GM19372 (cell line): ENCODE data around the gene ABHD5.

Source experiments
- ATAC-seq: cut with Tn5 transposase; IDR thresholded peaks from one replicate; pipeline ENCODE4 v1.9.1; 2021; ENCODE audit warnings: mild to moderate bottlenecking, low read depth, moderate library complexity; ENCODE audit not compliant: unreplicated experiment

Gene ABHD5

DNA sequence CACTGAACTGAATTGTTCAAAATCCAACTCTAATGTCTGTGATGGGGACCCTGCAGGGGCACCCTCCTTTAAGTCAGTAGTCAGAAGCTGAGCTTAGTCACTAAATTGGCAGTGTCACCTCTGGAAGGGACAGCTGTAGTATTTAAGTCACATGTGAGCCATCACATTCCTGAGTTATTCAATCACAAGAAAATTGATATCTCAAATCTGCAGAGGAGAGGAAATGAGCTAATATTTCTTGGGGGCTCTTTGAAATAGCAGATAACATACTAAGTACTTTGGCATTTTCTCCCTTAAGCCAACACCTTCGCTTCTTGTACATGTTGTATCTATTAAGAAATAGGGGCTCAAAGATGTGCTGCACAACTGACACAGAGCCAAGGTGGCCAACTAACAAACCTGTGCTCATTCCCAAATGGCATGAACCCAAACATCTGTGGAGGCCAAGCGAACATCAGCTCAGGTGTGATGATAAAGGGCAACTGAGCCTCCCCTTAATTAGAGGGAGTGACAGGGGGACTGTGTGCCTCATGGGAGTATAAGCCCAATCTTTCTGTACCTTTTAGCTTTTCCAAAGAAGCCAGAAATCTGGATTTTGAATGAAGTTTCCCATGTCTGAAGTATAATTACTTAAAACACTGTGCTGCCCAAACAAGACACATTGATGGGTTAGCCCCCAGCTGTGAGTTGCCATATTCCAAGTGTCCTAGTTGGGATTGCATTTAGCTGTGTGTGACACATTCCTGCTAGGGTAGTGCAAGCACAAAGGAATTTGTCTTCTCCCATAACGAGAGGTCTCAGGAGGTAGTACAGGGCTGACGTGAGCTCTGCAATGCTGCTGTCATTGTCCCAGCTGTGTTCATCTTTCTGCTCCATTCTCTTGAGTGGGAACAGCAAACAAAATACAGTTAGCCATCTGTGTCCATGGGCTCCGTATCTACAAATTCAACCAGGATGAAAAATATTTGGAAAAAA is 63.3 kb downstream of the ABHD5 start:
- no peak for ATAC-seq

DNA sequence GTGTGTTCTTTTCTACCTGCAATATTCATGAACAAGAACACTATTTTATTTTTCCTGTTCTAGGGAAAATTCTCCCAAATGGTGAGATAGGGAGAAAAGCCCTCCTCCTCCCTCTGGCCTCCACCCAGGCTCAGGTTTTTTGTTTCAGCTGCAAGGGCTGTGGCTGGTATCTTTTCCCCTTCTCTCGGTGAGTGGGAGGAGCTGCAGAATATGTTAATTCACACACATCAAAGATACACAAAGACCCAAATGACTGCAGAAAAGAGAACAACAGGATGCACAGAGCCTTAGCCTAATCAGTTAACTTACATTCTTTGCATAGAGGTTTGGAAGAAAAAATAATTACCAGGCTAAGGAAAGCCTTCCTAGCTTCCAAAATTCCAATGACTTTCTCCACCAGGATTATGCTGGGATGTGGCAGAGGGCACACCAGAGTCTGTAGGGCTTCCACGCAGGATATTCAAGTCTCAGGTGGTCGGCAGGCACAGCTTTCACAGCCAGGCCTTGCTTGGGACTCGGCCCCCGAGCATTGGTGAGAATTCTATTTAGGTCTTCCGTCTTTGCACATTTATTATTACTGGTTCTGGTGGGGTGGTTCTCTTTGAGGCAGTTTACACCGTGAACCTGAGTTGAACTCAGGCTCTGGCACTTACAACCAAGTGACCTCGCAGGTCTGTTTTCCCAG is 64.9 kb downstream of the ABHD5 start:
- ATAC-seq: no peak

DNA sequence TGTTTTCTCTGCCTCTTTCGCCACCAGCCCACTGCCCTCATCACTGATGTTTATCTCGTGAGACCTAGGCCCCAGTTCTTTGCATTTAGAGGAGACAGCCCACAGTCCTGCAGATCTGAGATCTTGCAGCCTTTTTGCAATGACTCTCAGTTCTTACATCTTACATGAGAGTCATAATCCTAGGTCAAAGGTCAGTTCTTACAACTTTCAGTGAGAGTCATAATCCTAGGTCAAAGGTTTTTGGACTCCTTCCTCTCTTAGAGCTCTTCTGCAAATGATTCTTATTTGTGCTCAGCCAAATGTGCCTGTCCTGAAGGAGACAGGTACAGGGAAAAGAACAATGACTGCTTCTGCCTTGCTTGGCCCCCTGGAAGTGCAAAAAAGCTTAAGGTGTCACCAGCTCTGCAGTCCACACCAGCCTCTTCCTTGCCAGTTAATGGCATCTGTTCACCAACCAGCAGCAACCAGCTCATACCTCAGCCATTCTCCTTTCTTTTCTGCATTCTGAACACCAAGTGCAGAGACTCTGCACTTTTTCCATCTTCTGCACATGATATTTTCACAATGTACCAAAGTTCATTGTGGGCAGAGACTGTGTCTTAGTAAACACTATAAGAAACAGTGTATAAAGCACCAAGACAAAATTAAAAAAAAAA is 67.1 kb downstream of the ABHD5 start:
- ATAC-seq: no peak

DNA sequence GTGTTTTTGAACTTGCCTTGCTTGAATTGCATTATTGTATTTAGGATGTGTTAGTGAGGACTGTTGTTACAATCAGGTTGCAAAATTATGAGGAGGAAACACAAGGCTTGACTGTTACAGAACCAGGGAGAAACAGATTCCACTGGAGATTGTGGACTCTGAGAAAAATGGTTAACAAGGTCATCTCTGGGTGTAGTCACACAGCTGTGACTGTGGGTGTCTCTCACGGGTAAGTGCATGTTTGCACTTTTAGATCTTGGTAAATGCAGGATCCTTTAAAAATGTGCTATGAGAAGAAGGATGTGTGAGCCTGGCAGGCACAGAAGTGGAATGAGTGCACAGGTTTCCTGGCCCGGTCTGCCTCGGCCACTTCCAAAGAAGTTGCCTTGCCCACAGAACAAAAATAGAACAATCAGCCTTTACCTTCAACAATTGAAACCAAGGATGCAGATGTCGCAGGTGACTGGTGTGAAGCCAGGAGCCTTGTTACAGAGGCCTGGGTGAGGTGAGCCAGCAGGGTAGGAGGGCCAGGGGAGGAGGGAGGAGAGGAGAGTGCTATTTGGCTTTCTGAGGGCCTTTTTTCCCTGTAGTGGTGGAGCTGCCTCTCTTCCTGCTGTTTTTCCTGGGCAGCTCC is 68.0 kb downstream of the ABHD5 start:
- no peak for ATAC-seq

DNA sequence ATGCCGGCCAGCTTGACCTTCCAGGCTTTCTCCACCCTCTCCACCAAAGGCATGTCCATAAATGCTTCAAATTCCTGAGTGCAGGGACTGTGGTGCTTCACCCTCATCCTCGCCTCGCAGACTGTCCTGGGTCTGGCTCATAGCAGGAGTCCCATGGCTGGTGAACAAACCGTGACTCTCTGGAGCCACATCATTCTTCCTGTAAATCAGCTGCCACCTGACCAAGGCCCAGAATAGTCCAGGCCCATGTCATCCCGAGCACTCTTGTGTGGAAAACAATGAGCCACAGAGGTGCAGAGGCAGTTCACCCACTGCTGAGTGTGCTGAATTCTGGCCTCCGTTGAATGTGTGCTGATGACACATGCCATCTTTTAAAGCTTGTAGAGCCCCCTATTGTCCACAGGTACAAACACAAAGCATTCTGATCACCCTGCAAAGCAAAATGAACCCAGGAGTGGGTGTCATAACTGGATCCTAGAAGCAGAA is 68.6 kb downstream of the ABHD5 start:
- no peak for ATAC-seq

DNA sequence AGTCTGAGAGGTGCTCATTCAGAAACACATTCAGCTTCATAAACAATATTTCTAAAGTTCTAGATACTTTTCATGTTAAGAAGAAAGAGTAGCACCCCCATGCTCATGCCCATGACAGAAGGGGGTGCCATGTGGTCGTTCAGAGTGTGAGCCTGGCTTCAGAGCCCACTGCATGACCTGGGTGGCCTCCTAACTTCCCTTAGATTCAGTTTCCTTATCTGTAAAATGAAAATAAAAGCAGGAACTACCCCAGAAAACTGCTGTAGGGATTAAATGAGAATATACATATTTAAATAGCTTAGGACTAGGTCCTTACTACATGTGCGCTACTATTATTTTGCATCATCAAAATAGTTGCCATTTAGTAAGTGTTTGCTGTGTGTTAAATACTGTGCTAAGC is 69.2 kb downstream of the ABHD5 start:
- ATAC-seq: no peak

DNA sequence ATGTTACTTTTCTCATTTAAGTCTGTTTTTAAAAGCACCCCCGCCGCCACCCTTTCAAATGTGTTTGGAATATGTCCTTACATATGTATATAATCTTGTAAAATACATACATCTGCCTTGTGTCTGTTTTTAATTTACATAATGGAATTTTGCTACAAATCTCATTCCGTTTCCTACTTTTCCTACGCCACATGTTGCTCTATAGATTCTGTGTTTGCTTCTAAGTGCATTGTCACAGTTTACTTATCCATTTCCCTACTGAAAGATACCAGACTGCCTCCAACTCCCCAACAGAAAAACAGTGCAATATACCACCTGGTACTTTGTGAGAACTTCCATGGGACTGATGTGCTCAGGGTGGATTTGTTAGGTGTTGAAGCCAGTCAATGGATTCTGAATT is 70.2 kb downstream of the ABHD5 start:
- ATAC-seq: no peak

DNA sequence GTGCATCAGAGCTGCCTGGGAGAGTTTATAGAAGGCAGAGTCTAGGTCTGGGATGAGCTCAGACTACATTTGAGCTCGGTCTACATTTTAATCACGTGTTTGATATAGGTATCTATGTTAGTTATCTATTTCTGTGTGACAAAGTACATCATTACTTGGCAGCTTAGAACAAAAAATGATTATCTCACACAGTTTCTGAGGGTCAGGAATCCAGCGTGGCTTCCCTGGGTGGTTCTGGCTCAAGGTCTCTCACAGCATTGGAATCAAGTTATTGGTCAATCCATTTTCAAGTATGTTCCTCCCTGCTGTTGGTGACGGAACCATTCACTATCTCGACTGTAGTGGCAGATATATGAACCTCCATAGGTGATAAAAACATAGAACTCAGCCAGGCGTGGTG is 71.7 kb downstream of the ABHD5 start:
- no peak for ATAC-seq

DNA sequence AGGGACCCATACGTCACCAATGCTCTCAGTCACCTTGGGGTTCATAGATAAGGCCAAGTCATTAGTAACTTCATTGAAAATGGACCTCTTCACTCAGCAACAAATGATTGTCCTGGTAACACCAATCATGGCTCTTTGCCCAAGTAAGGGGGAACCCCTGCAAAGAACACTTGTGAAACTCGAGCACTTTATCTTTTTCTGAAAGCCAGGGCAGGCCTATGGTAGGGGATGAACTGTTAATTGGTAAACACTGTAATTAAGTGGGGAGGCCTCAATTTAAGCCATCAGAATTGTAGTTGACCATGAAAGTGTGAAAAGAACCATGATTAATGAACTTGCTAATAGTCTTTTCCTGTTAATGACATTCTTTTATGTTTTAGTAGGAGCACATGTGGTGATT is 73.3 kb downstream of the ABHD5 start:
- no peak for ATAC-seq

DNA sequence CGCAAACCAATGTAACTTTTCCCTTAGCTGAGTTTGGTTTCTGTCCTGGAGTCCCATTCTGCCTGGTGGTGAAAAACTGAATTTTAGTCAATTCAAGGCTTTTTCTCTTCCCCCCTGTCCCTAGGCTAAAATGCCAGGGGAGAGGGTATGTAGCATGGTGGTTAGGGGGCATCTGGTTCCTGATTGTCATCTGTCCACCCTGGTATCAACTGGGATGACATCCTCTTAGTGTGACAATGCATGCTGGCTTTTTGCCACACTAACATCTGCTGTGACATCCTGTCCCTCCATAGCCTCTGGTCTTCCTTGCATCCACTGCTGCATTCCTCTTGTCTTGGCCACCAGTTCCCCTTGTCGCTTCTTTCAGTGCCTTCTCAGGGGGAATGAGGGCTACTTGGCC is 73.7 kb downstream of the ABHD5 start:
- no peak for ATAC-seq

DNA sequence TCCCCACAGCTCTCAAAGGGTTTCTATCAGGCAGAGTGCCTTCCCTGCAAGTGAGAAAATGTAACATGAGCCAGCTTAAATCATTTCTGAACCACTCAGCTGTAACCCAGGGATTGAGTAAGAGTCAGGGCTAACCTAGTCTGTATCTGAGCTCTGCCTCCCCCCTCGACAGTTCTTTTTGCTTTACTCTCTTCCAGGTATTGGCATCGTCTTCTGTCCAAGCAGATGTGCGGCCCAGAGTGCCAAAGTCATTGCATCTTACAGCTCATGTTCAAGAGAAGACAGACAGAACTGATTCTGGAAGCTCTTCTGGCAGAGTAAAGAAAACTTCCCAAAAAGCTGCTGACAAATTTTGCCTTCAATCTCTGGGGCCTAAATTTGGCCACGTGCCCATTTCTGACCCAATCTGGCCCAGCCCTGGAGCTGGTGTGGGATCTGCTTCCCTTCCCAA is 74.8 kb downstream of the ABHD5 start:
- no peak for ATAC-seq

DNA sequence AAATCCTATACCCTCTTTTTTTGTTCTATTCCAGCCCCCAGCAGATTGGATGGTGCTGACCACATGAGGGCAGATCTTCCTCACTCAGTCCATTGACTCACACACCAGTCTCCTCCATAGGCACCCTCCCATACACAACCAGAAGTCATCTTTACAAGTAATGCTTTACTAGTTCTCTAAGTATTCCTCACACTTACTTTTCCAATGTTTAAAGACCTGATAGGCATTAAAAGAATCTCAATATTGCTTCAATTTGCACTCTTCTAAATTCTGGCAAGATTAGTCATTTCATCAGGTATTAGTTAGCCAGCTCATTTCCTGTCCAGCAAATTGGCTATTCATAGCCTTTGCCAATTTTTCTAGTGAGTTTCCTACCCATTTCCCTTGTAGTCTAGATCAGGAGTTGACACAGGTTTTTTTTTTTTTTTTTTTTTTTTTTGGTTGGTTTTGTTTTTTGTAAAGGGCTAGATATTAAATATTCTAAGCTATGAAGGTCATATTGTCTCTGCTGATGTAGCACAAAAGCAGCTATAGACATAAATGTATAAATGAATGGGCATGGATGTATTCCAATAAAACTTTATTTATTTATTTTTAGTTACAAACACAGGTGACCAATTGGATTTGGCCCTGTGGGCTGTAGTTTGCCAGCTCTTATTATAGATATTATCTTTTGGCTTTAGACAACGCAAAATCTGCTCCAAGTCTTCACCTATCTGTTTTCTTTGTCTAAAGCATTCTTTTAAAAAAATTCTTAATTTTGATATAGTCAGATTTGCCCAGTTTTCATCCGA is 76.1 kb downstream of the ABHD5 start:
- ATAC-seq: no peak

DNA sequence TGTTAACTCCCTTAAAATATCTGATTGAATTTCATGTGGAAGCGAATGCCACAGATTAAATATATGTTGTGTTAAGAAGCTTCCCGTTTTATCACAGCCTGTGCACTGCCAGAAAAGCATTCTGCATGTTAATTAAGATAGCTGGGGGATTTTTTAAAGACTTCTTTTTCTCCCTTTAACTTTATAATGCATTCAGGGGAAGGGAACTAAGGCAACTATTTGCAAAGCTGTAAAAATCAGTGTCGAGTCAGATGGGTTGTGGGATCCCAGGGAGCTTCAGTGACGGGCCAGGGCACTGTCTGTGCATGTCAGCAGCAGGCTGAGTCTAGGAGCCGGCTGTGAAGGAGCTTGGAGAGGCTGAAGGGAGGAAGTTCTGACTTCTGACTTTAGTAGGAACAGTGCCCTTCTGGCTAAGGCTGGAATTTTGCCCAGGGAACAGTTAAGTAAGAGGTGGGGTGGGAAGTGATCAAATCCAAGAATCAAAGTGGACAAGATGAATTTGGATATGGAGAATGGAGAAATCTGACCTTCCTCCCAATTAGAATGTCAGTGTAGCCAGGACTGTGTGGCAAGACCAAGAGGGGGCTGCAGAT is 77.7 kb downstream of the ABHD5 start:
- no peak for ATAC-seq

DNA sequence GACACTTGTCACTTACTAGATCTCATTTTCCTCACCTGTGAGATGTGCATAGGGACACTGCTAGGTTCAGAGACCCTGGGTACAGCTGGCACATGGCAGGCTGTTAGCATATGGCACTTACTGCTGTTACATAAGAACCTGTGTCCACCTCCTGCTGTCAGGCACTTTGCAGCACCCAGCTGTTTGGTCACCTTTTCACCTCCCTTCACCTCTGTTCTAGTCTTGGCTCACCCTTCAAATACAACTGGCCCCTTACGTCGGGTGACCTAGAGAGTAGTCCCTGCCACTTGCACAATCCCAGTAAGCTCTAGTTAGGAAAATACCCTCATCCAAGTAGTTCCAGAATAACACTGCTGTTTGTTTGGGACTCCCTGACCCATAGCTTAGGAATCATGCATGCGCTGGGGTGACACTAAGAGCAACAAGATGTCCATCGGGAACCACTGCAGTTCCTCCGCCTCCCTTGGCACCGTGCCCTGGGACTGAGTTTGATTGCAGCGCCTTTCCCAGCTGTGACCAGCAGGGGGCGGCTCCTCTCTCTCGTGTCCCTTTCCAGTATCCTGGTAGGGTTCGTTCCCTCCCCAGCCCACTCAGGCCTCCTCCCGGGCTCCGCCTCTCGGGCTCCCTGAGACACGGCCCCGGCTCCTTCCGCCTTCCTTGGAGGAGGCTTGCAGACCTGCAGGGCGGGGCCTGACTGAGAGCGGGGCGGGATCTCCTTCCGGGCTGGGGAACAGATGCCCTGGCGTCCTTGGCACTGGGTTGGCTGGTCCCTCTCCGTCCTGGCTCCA is 78.6 kb downstream of the ABHD5 start:
- no peak for ATAC-seq

DNA sequence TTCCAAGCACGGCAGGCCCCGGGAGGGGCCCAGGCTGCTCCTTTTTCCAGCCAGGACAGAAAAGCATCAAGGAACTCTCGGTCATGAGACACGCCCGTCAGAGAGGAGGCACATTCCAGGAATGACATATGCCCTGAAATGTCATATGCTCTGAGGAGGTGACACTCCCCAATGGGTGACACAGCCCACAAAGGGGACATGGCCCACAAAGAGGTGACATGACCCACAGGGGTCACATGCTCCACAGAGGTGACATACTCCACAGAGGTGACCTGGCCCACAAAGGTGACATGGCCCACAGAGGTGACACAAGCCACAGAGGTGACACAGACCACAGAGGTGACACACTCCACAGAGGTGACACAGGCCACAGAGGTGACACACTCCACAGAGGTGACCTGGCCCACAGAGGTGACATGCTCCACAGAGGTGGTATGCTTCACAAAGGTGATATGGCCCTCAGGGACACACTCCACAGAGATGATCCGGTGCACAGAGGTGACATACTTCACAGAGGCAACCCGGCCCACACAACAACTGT is 79.2 kb downstream of the ABHD5 start:
- no peak for ATAC-seq

DNA sequence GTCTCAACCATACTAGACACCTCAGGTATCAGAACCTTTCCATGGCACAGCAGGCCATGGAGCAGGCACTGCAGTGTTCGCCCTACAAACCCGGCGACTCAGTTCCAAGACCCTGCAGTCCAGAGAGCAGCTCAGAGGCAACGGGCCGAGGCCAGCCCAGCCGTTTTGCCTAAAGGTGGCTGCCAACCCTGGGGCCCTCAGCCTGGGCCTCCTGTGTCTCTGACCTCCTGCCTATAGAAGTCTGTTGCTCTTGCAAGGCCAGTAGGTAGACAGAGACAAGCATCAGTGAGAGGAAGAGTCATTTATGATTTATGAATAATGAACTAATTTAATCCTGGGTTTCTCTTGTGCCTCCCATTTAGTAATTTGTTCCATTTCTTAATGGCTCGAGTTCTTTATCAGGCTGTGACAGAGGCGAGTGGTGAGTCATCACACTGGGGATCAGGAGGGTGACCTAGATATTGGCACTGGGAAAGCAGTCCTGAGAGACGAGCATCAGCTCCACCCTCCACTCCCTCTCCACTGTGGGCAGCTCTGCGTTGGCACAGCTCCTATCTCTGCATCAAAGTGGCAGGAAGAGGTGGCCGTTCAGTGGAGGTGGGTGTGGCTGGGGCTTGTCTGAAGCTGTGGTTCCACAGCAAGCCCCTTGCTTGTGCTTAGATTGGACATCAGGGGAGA is 79.8 kb downstream of the ABHD5 start:
- ATAC-seq: no peak

DNA sequence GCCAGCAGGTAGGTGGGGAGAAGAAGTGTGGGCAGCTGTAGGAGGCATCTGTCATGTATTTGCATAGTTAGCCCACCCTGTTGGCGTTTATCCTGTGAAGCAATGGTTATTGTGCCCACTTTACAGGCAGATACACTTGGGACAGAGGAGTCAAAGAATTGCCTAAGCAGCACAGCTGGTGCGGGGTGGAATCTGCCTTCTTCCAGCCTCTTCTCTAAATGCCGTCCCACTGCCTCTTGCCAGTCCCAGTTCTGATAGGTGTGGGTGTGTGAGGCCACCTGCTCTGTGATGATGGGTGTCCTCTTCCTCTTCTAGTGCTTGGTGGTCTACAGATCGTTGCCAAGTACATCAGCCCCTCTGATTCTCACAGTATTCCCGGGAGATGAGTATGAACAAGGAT is 80.9 kb downstream of the ABHD5 start:
- ATAC-seq: no peak
